Smooth muscle cell (in vitro differentiated cells): ENCODE results near the gene GRAMD4. TPM values are rescaled to one million over a fixed set of nuclear protein-coding genes. Genes with fewer than 3 reads are reported as not detected.

Source experiments
- DNase-seq: peaks from one replicate; lab custom pipeline; 2025; ENCODE audit not compliant: unreplicated experiment; lab: John Stamatoyannopoulos, UW
- H2AFZ ChIP-seq: fragments of 200-600 bp; sonication (generic); 2 replicates; pipeline ENCODE4 v1.6.0; 2016; ENCODE audit warnings: antibody characterized with exemption, low read depth, mild to moderate bottlenecking
- H3F3A ChIP-seq: fragments of 200-600 bp; sonication (generic); 2 replicates; pipeline ENCODE4 v1.6.0; 2017; ENCODE audit warnings: antibody characterized with exemption, low read depth
- H3K27ac ChIP-seq: fragments of 200-600 bp; sonication (generic); 2 replicates; pipeline ENCODE4 v1.5.1; 2016; ENCODE audit warnings: low read depth, mild to moderate bottlenecking
- H3K27me3 ChIP-seq: fragments of 200-600 bp; sonication (generic); 2 replicates; pipeline ENCODE4 v1.6.1; 2016; ENCODE audit warnings: low read depth, mild to moderate bottlenecking
- H3K36me3 ChIP-seq: fragments of 200-600 bp; sonication (generic); 2 replicates; pipeline ENCODE4 v1.5.1; 2016; ENCODE audit warnings: low read depth
- H3K4me1 ChIP-seq: fragments of 200-600 bp; sonication (generic); 2 replicates; pipeline ENCODE4 v1.5.1; 2016; ENCODE audit warnings: low read depth
- H3K4me2 ChIP-seq: fragments of 200-600 bp; sonication (generic); 2 replicates; pipeline ENCODE4 v1.6.0; 2016; ENCODE audit warnings: mild to moderate bottlenecking
- H3K4me3 ChIP-seq: fragments of 200-600 bp; sonication (generic); 2 replicates; pipeline ENCODE4 v1.5.1; 2016; ENCODE audit warnings: mild to moderate bottlenecking
- H3K79me2 ChIP-seq: fragments of 200-600 bp; sonication (generic); 2 replicates; pipeline ENCODE4 v1.6.0; 2016; ENCODE audit warnings: low read depth, mild to moderate bottlenecking
- H3K9ac ChIP-seq: fragments of 200-600 bp; sonication (generic); 2 replicates; pipeline ENCODE4 v1.6.0; 2016; ENCODE audit warnings: low read depth
- H3K9me3 ChIP-seq: fragments of 200-600 bp; sonication (generic); replicated peaks from 2 replicates; pipeline ENCODE4 v1.5.1; 2016; ENCODE audit warnings: low read depth
- H4K20me1 ChIP-seq: fragments of 200-600 bp; sonication (generic); 2 replicates; pipeline ENCODE4 v1.6.0; 2016; ENCODE audit warnings: low read depth
- WGBS: methylation state at CpG from one replicate; pipeline ENCODE4 v1.1.7; 2016; ENCODE audit warnings: low lambda C conversion rate; 5-methylcytosine and 5-hydroxymethylcytosine counted together
- polyA plus RNA-seq: library from polyadenylated mRNA; unstranded; fragments of >200 nt; fragmentation: Nextera tagmentation; extraction: Ambion mirVana; gene quantifications from 2 replicates; pipeline ENCODE4 v1.2.1, GENCODE V29; 2016
- total RNA-seq: library from RNA; depleted of rRNA; stranded (reverse); fragments of >200 nt; gene quantifications from 2 replicates; pipeline ENCODE4 v1.2.3, GENCODE V29; 2014
- TF ChIP-seq, protein P1 (sequence below): fragments of 200-600 bp; sonication (generic); IDR thresholded peaks from 2 replicates; pipeline ENCODE4 v1.5.1; 2017; ENCODE audit warnings: borderline replicate concordance, mild to moderate bottlenecking, antibody characterized with exemption; ENCODE audit not compliant: insufficient read depth, poor library complexity, severe bottlenecking

Gene GRAMD4
- total and polyA plus RNA-seq, 2 experiments from 2014 or later, result 14.5 to 16.6 TPM

- H3K27ac ChIP-seq, result no peak overlapping the region
- H3K4me2 ChIP-seq, result no peak overlapping the region
- H3K36me3 ChIP-seq, result peaks cover 13% of the 10 kb centered on the region
- H3K4me1 ChIP-seq, result no peaks in the 10 kb centered on the region
- DNase-seq, result no peak
- no peaks in the 10 kb centered on the region for H3K27me3 ChIP-seq
- no peaks in the 10 kb centered on the region for H3K9me3 ChIP-seq
- no peaks in the 10 kb centered on the region for H3F3A ChIP-seq
- no peaks in the 10 kb centered on the region for H3K79me2 ChIP-seq
- H3K4me3 ChIP-seq, result no peak overlapping the region
- peaks cover 23% of the 10 kb centered on the region for H4K20me1 ChIP-seq
- H2AFZ ChIP-seq, result no peak overlapping the region
- H3K9ac ChIP-seq, result no peak overlapping the region
- TF ChIP-seq, protein P1, sequence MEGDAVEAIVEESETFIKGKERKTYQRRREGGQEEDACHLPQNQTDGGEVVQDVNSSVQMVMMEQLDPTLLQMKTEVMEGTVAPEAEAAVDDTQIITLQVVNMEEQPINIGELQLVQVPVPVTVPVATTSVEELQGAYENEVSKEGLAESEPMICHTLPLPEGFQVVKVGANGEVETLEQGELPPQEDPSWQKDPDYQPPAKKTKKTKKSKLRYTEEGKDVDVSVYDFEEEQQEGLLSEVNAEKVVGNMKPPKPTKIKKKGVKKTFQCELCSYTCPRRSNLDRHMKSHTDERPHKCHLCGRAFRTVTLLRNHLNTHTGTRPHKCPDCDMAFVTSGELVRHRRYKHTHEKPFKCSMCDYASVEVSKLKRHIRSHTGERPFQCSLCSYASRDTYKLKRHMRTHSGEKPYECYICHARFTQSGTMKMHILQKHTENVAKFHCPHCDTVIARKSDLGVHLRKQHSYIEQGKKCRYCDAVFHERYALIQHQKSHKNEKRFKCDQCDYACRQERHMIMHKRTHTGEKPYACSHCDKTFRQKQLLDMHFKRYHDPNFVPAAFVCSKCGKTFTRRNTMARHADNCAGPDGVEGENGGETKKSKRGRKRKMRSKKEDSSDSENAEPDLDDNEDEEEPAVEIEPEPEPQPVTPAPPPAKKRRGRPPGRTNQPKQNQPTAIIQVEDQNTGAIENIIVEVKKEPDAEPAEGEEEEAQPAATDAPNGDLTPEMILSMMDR, result no peak
- WGBS, result 93% methylated on average over 9 of the region's 13 CpGs
Measured at GRCh38 chr22:46707305-46707704, 87.1 kb downstream of the GRAMD4 start.

DNA sequence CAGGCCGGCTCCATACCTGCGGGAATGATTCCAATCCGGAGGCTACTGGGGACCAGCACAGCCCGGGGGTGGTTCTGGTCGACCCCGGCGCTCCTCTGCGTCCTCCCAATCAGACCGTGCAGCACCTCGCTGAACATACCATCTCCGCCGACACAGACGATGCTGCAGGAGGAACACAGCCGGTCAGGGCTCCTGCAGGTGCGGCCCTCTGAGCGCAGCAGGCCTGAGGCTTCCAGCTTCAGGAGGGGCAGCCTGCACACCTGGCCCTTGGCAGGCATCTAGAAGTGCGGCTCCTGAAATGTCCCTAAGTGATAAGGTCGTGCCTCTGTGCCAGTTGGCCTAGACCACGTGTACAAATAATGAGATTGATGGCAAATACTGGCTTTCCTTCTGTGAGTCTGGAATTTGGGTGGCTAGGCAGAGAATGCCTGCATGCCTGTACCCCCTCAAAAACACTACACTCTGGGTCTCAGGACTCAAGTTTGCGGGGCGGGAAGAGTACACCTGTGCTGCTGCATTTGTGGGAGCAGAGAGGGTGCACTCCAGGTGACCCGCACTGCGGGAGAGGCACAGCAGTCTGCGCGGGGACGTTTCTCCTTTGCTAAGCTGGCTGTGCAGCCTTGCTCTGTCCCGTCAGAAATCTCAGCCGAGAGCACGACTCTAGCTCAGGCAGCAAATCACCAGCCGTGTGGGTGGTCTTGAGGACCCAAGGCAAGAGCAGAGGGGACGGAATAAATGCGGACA lies 87.8 kb downstream of the GRAMD4 start:
- Histone ChIP-seq H3K4me2 (no peak overlapping the region), H3K27ac (no peak overlapping the region), H3K4me3 (no peak overlapping the region), H3K9me3 (no peaks in the 10 kb centered on the region), H3K27me3 (no peaks in the 10 kb centered on the region), H3K79me2 (no peaks in the 10 kb centered on the region), H3K4me1 (no peaks in the 10 kb centered on the region), H3K9ac (no peak overlapping the region), H3F3A (no peaks in the 10 kb centered on the region), H2AFZ (no peak overlapping the region), H3K36me3 (peaks cover 15% of the 10 kb centered on the region), H4K20me1 (peaks cover 20% of the 10 kb centered on the region)
- 95% methylated on average over 32 of the region's 32 CpGs for WGBS
- TF ChIP-seq, protein P1, result no peak
- DNase-seq, result no peak

- Histone ChIP-seq H3K4me1 (no peaks in the 10 kb centered on the region), H3K9ac (no peak overlapping the region), H3K27me3 (no peaks in the 10 kb centered on the region), H3K9me3 (no peaks in the 10 kb centered on the region), H3K4me2 (no peak overlapping the region), H3K27ac (no peak overlapping the region), H2AFZ (no peak overlapping the region), H3K79me2 (no peaks in the 10 kb centered on the region), H3F3A (no peaks in the 10 kb centered on the region), H4K20me1 (peaks cover 24% of the 10 kb centered on the region), H3K36me3 (peaks cover 15% of the 10 kb centered on the region), H3K4me3 (no peak overlapping the region)
- DNase-seq, result no peak
- TF ChIP-seq, protein P1, result no peak
- 98% methylated on average over 17 of the region's 17 CpGs for WGBS
Measured at GRCh38 chr22:46708766-46709330, 88.7 kb downstream of the GRAMD4 start.
